HS-5 (cell line): ENCODE data around the gene DNAH10.
"Not testable (repeated sequence)": the region's sequence is repeated elsewhere in the genome, so short reads cannot be mapped to it uniquely, and the experiment has no call there.

Experiments
- DNase-seq: peaks from one replicate; pipeline ENCODE4 v3.0.0-alpha.2; 2012; ENCODE audit warnings: low read depth

Gene DNAH10

DNA sequence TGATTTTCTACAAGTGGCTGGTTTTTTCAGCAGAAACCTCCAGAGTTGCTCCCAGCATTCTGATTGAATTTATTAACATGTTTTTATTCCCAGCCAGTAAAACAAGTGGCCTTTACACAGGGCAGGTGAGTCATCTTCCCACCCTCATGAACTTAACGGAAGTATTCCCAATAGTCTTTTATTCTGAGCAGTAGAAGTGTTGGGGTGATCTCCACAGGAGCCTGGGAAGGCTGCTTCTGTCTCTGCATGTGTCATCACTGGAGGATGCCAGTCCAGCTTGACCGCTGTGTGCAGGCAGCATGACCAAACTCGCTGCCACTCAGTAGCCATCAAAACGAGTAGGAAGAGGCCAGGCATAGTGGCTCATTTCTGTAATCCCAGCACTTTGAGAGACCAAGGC lies 13.4 kb upstream of the DNAH10 start:
- no peak for DNase-seq

DNA sequence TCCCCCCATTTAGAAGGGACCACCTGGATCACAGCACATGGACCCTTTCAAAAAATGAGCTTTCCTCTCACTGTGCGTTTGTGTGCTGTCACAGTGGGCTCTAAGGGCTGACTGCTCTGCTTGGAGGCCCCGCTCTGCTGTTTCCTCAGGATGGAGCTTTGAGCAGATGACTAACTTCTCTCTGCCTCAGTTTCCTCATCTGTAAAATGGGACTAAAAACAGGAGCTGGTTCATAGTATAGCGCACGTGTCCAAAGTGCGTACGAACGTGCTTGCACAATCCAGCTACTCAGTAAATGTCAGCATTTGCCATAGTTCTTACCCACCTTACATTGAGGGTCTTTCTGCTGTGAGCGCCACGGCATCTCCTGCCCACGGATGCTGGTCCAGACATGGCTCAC lies 12.7 kb upstream of the DNAH10 start:
- no peak for DNase-seq

DNA sequence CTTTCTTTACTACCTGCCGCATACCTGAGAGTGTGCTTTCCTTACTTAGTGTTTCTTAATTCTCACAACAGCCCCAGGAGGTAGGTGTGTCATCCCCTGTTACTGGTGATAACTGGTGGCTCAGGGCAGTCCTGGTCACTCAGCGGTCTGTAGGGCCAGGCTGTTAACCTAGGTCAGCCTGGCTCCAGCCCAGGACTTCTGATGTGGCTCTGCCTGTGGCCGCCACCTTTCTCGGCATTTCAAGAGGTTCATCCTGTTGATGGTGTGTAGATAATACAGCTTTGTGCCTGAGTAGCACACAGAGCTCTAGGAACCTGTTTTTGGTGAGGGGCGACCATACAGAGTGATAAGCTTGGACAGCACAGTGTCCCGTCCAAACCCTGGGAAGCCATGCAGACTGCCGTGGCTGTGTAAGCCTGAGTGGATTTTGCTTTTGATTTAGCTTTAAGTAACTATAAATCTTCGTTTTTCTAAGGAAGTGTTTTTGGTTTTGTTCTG lies 11.9 kb upstream of the DNAH10 start:
- DNase-seq: no peak

DNA sequence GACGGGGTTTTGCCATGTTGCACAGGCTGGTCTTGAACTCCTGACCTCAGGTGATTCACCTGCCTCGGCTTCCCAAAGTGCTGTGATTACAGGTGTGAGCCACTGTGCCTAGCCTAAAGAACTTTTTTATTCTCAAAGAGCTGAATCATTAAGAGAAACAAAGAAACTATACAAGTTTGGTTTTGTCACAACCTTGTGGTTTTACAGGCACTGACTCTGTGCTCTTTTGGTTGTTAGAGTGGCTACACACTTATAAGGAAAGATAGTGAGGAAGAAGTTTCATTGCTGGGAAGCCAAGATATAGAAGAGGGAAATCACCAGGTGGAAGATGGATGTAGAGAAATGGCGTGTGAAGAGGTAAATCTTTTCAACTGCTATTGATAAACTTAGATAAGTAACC lies 10.1 kb upstream of the DNAH10 start:
- DNase-seq: no peak

DNA sequence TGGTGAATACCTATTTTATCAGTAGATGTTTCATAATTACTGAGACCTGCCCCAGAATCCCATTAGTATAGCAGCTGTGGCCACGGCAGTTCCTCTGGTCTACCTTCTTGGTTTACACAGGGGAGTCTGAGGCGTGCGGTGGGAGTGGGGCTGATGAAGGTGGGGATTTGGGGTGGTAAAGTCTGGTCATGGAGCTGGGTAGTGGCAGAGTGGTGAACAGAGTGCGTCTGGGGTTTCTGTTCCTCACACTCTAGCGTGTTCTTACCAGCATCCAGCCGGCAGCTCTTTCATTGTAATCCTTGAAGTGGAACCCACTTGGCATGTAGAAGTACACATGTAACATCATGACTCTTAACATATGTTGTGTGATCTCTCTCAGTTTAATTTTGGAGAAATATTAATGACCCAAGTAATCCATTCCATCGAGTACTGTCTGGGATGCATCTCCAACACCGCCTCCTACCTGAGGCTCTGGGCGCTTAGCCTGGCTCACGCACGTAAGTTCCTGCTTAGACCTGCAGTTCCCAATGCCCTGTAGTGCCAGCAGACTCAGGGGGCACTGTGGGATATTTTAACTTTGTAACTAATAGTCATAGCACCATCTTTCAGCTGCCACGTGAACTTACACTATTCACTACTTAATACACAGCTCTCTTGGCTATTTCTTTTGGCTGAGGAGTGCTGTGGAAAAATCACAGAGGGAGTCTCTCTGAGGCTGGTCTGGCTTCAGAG lies 7.9 kb upstream of the DNAH10 start:
- no peak for DNase-seq

DNA sequence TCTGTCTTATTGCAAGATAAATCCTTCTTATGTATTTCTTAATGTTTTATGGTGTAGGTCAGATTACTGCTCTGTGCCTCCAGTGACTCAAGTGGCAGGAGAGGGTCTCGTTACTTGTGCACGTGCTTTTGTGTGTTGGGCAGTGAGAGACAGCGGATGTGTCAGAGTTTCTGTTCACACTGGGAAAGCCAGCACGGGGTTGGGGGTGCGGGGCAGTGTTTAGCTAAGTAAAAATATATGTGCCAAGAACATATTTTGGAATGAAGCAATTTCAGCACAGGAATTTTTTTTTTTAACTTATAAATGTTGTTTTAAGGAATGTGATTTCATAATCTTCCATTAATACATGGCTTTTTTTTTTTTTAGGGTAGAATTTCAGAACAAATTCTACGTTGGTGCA lies 4.5 kb upstream of the DNAH10 start:
- peak; percentile 58 for DNase-seq

DNA sequence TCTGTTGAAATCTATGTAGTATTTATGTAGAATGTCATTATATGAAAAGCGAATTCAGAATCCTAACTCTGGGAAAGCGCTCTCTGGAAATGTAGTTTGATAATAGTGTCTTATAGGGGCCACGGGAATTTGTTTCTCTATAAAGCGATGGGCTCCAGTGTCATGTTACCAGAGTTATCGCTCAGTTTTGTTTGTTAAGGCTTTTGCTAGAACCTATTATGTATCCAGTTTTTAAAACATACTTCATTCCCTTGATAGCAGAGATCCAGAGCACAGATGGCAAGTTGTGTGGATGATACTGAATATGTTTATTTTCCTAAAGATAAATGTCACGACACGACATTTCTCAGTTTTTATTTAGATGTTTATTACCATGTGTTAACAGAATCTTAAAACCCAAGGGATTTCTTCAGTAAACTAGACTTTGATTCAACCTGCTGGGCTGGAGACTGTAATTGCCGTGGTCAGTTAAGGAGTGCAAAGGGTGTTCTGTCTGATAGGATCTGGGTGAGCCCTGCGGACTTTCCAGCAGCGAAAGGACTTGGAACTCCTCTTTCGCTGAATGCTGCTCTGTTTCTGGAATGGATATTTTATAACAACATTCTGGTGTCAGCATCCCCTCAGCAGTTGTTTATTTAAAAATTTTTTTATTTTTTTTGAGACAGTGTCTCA lies 1.7 kb upstream of the DNAH10 start:
- no peak for DNase-seq

DNA sequence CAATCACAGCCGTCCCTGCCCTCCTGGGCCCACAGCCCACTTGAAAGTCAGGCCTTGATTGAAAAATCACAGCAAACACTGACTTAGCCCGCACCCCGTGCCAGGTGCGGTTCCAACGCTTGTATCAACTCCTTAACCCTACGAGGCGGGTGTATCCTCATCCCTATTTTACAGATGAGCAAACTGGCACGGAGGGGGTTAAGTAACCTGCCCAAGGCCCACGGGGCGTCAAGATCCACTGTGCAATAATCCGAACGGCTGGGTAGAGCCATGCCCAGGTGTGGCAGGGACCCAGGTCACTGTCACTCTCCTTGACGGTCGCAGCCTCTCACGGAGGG lies 583 bp downstream of the DNAH10 start:
- no peak for DNase-seq

DNA sequence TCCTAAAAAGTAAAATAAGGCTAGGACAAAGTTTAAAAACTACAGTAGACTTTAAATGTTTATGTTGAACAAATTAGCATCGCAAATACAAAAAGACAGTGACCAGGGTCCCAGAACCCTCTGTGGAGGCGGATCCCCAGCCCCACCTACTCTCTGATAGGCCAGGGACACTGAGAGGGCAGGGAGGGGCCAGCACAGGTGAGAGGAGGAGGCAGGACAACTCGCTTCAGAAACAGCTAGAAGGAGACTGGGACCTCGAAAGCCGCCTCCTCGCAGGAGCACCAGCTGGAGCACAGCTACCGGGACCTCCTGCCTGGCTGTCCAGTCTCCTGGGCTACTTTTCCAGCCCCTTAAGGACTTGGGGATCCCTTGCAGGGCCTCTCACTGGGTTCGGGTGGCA lies 992 bp downstream of the DNAH10 start:
- DNase-seq: no peak

DNA sequence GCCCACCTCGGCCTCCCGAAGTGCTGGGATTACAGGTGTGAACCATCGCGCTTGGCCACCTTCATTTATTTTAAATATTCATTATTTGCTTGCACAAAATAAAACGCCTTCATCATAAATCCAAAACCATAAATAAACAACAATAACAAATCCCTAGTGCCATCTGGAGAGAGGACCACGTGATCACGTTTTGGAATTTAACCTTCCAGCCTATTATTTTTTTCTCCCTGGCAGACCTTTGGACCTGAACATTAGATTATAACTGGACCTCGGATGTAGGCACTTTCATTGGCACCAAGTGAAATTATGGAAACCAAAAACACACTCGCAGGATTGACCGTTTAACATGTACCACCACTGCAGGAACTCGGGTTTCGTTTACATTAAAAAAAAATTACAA lies 2.0 kb downstream of the DNAH10 start:
- DNase-seq: no peak

DNA sequence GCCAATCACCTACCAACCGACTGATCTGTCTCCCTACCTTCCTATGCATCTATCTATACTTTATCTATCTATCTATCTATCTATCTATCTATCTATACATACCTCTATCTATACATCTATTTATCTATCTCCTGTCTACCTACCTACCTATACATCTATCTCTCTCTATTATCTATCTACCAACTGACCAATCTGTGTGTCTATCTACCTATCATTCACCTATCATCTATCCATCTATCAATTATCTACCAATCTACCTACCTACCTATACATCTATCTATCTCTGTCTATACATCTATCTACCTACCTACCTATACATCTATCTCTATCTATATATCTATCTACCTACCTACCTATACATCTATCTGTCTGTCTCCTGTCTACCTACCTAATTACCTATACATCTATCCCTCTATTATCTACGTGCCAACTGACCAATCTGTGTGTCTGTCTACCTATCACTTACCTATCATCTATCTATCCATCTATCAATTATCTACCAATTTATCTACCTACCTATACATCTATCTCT lies 3.5 kb downstream of the DNAH10 start:
- DNase-seq: no peak

DNA sequence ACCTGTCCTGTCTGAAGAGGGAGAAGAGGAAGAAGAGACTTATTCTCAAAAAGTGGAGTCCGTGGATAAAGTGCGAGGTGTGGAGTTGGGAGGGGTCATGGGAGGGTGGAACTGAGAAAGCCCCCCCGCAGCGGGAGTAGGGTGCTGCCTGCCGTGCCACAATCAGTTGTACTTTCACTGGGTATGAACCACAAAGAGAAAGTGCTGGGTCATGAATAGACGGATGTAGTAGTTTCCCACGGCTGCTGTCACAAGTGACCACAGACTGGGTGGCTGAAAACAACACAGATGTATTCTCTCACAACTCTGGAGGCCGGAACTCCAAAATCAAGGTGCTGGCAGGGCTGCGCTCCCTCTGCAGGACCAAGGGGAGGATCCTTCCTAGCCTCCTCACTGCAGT lies 5.5 kb downstream of the DNAH10 start:
- no peak for DNase-seq

DNA sequence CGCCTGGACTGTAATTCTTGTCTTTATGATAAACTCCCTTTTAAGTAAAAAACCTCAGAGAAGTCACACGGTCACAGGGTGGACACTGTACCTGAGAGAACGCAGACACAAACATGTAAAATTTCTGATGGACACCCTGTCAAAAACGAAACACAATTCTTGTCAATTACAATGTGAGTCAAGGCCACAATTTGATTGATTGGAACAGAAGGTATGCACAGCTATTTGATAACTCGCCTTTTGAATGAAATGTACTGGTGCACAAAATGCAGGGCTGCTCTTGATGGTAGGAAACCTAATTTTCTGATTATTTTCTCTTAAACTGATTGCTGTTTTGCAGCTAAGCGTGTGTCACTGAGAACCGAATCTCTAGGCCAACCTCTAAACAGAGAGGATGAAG lies 9.2 kb downstream of the DNAH10 start:
- DNase-seq: no peak

DNA sequence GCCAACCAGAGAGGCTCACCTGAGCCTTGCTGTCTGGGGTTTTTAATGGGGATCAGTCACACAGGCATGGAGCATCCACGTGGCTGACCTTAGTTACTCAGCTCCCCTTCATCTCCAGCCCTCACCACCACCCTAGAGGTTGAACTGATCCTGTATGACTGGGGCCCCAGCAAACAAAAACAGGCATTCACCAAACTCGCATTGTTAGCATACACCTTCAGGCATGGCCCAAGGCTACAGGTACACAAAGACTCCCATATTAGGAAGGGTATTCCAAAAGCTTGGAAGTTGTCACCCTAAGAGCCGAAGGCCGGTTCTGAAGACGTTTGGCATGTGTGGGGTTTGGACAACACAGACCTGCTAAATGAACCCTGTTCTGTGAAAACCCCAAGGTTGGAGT lies 10.0 kb downstream of the DNAH10 start:
- no peak for DNase-seq

DNA sequence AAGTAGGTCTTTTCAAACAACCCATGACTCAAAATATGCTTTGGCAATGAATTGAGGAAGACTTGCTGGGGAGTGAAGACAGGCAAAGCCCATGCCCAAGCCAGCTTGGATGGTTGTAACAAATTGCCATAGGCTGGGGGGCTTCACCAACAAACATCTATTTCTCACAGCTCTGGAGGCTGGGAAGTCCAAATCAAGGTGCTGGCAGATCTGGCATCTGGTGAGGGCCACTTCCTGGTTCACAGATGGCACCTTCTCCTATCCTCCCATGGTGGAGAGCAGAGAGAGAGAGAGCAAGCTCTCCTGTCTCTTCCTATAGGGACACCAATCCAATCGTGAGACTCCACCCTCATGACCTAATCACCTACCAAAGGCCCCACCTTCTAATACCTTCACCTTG lies 11.3 kb downstream of the DNAH10 start:
- DNase-seq: no peak

DNA sequence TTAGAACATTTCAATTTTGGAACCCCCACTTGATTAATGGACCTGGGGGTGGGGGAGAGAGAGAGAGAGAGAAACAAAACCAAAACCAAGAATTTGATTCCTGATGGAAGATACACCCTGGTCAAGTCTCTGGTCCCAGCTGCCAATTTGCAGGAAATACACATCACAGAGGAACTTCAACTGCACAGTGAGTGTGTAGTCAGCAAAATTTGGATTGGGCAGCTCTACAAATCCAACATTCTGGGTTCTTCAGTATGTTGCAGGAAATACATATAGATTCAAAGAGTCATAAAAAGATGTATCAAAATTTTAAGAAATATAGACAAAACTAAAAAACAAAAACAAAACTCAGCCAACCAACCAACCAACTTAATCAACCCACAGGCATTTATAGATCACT lies 17.4 kb downstream of the DNAH10 start:
- no peak for DNase-seq

DNA sequence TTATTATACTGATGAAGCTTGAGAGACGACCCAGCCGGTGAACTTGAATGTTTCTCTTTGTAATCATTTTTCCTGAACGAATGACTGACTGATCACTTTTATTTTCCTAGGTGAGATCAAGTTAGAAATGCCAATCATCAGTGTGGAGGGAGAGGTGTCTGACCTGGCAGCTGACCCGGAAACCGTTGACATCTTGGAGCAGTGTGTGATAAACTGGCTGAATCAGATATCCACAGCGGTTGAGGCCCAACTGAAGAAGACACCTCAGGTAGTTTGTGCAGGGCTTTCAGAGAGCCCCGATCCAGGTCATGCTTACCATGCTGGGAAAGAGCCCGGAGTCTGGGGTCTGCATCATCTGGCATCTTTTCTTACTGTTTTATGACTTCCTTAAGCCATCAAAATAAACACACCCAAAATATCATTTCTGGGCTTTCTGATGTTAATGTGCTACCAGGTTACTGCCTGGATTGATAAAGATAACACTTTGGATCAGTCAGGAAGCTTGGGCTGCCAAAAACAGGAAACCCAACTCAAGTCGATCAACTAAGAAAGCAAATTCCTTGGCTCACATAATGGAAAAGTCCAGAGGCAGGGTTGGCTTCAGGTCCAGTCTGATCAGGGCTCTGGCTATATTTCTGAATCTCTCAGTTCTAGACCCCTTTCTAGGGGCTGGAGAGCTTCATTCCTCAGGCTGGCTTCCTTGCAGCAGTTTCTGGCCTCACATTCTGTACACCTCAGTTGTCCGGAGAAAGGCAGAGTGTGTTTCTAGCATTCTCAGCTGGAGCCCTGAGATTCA lies 21.1 kb downstream of the DNAH10 start:
- DNase-seq: no peak

DNA sequence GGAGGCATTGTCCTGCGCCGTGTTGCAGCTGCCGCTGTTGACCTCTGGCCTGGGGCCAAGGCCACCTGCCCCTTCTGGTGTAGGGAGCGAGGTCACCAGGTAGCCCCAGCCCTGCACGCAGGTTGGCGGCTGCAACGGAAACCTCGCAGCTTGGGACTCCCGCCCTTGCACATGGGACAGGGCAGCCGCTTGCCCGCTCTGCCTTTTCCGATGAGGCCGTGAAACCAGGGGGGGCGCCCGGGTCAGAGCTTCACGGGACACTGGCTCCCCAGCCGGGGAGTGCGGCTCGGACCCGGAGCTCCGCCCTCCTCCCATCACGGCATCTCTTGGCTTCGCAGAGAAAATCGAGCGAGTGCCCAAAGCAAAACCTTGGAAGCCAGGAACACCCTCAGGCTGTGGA lies 25.4 kb downstream of the DNAH10 start:
- no peak for DNase-seq

DNA sequence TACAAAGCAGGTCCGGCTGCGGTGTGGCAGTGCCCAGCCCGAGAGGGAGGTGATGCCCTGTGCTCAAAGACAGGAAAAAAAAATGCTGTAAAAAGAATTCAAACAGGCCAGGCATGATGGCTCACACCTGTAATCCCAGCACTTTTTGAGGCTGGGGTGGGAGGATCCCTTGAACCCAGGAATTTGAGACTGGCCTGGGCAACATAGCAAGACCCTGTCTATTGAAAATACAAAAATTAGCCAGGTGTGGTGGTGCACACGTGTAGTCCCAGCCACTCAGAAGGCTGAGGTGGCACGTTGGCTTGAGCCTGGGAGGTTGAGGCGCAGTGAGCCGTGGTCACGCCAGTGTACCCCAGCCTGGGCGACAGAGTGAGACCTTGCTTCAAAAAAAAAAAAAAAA lies 26.4 kb downstream of the DNAH10 start:
- no peak for DNase-seq

DNA sequence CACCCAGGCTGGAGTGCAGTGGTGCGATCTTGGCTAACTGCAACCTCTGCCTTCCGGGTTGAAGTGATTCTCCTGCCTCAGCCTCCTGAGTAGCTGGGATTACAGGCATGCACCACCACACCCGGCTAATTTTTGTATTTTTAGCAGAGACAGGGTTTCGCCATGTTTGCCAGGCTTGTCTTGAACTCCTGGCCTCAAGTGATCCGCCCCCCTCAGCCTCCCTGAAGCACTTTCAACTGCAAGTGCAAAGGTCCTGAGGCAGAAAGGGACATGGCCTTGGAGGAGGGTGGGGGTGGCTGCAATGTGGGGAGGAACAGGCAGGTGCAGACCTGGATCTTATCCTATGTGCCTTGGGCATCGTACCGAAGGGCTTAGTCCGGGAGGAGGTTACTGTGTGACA lies 27.3 kb downstream of the DNAH10 start:
- not testable (repeated sequence) for DNase-seq

DNA sequence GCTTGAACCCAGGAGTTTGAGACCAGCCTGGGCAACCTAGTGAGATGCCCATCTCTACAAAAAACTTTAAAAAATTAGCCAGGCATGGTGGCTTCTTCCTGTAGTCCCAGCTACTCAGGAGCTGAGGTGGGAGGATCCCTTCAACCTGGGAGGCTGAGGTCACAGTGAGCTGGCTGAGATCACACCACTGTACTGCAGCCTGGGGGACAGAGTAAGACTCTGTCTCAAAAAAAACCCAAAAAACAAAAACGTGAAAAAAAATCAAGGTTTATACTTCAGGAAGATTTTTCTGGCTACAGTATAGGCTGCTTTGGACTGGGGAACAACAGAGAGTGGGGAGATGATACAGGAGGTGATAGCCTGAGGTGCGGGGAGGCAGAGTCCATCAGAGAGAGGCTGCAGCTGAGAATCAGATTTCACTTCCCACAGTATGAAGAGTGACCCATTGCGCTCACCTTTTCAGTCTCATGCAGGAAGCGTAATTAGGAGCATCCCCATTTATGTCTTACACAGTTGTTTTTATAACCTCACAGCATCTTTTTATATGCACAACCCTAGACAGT lies 28.9 kb downstream of the DNAH10 start:
- DNase-seq: no peak

DNA sequence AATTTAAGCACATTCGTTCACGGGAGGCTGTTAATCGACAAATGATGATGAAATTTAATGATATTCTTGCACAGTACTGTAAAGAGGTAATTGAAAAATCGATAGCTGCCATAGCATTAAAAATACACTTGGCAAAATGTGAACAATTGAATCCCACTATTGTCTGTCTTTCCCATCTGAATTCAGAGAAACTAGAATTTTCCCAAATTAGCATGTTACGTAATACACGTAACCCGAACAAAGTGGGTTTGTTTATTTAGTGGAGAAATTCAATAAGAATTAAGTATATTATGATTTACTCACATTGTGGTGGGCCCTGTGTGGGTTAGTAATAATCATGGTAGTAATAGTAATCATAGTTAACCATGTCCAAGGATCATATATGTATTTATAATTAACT lies 31.9 kb downstream of the DNAH10 start:
- no peak for DNase-seq

DNA sequence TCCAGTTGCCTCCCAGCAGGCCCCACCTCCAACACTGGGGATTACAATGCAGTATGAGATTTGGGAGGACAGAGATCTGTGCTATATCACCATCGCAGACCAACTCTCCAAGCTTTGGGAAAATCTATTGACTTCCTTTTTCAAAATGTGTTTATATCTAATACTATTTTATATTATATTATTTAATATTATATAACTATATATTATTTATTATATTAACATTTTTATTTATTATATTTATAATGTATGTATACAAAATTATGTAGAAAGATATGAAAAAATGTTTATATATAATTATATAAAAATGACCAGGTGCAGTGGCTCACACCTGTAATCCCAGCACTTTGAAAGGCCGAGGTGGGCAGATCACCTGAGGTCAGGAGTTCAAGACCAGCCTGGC lies 36.4 kb downstream of the DNAH10 start:
- no peak for DNase-seq
